NK-92 (cell line): Measurements from ENCODE around the gene ATAD3B.

Experiments used
- DNase-seq: peaks from one replicate; lab custom pipeline; 2025; ENCODE audit not compliant: unreplicated experiment; lab: John Stamatoyannopoulos, UW

ATAD3B gene

GRCh38 chr1:1543706-1544099 lies 72.1 kb downstream of the ATAD3B start:
- no peak for DNase-seq

- DNase-seq, result no peak
These were observed 73.0 kb downstream of the ATAD3B start for GRCh38 chr1:1544544-1544943.
